OCI-LY7 (cell line): ENCODE measurements around the gene TMEM270. TPM values are rescaled to one million over a fixed set of nuclear protein-coding genes. Genes with fewer than 3 reads are reported as not detected.

ENCODE experiments used
- BruUV-seq: library from RNA; stranded (reverse); fragments of 400-500 nt; replicated peaks from 2 replicates; lab custom pipeline; 2021; lab: Mats Ljungman, UMichigan
- CTCF ChIA-PET: fragments of 300-600 bp; sonication (Branson Sonifier 250); formaldehyde crosslinking; loops from one replicate; lab custom pipeline; 2022; ENCODE audit warnings: antibody characterized with exemption; ENCODE audit not compliant: unreplicated experiment; lab: Charles Lee
- POLR2A ChIA-PET: fragments of 300-600 bp; sonication (Branson Sonifier 250); formaldehyde crosslinking; loops from one replicate; lab custom pipeline; 2022; ENCODE audit warnings: antibody characterized with exemption; lab: Charles Lee
- DNase-seq: peaks from one replicate; pipeline ENCODE4 v3.0.0-alpha.2; 2015; ENCODE audit warnings: low spot score
- H2AFZ ChIP-seq: fragments of 200-600 bp; sonication (generic), shearing (Covaris generic); 2 replicates; pipeline ENCODE4 v1.6.1; 2014; ENCODE audit warnings: mild to moderate bottlenecking, antibody characterized with exemption, low read length, moderate library complexity
- H3K27ac ChIP-seq: fragments of 200-600 bp; sonication (generic); 2 replicates; pipeline ENCODE4 v1.5.1; 2014; ENCODE audit warnings: mixed run types, low read depth, mild to moderate bottlenecking, moderate library complexity, low read length, inconsistent platforms; ENCODE audit not compliant: poor library complexity, severe bottlenecking
- H3K36me3 ChIP-seq: fragments of 200-600 bp; sonication (generic); 2 replicates; pipeline ENCODE4 v1.6.1; 2014; ENCODE audit warnings: mild to moderate bottlenecking, antibody characterized with exemption, low read length, moderate library complexity, mixed read lengths; ENCODE audit not compliant: insufficient read depth
- H3K4me1 ChIP-seq: fragments of 200-600 bp; sonication (generic); 2 replicates; pipeline ENCODE4 v1.5.1; 2014; ENCODE audit warnings: mild to moderate bottlenecking, low read length; ENCODE audit not compliant: insufficient read depth, poor library complexity, severe bottlenecking
- H3K4me2 ChIP-seq: fragments of 200-600 bp; sonication (generic); 2 replicates; pipeline ENCODE4 v1.6.1; 2014; ENCODE audit warnings: mild to moderate bottlenecking, low read length
- H3K4me3 ChIP-seq: fragments of 200-600 bp; sonication (generic); 2 replicates; pipeline ENCODE4 v1.5.1; 2014; ENCODE audit warnings: mild to moderate bottlenecking, low read depth, low read length; ENCODE audit not compliant: poor library complexity, severe bottlenecking
- H3K79me2 ChIP-seq: fragments of 200-600 bp; sonication (generic); 2 replicates; pipeline ENCODE4 v1.6.1; 2016; ENCODE audit warnings: low read depth, mild to moderate bottlenecking, low read length, moderate library complexity, mixed read lengths; ENCODE audit not compliant: insufficient read depth
- H3K9me2 ChIP-seq: fragments of 200-600 bp; sonication (generic); 2 replicates; pipeline ENCODE4 v1.6.1; 2016; ENCODE audit warnings: mild to moderate bottlenecking, low read length, mixed read lengths; ENCODE audit not compliant: insufficient read depth
- H3K9me3 ChIP-seq: fragments of 200-600 bp; sonication (generic); 2 replicates; pipeline ENCODE4 v1.6.1; 2014; ENCODE audit warnings: mild to moderate bottlenecking, mixed run types, low read length, mixed read lengths
- H4K20me1 ChIP-seq: fragments of 200-600 bp; sonication (generic); 2 replicates; pipeline ENCODE4 v1.6.1; 2014; ENCODE audit warnings: mild to moderate bottlenecking, antibody characterized with exemption, low read length, moderate library complexity, mixed read lengths; ENCODE audit not compliant: insufficient read depth
- EZH2phosphoT487 ChIP-seq: fragments of 200-600 bp; sonication (generic); IDR thresholded peaks from 2 replicates; pipeline ENCODE4 v1.6.1; 2018; ENCODE audit warnings: low read depth, borderline replicate concordance, mild to moderate bottlenecking, mixed run types, antibody characterized with exemption, low read length, moderate library complexity, mixed read lengths
- intact Hi-C: fragments of 100-400 bp; cut with micrococcal nuclease; formaldehyde crosslinking; loops from one replicate; pipeline ENCODE4 v1.10.0; 2022; ENCODE audit not compliant: unreplicated experiment
- total RNA-seq, 2 experiments: library from RNA; depleted of rRNA in 1 of 2; stranded (reverse); fragments of >200 nt in 1 of 2; shearing (Covaris generic) in 1 of 2; gene quantifications; 2 replicates each; pipeline ENCODE4 v1.2.3, GENCODE V29; 2014 to 2022
- TF ChIP-seq, protein P1 (sequence below): fragments of 200-600 bp; sonication (generic); conservative IDR thresholded peaks from 2 replicates; pipeline ENCODE4 v1.5.1; 2014; ENCODE audit warnings: mild to moderate bottlenecking, antibody characterized with exemption, low read length, moderate library complexity, mixed read lengths

TMEM270 gene
- total RNA-seq, 2 experiments from 2014 or later = not detected

DNA sequence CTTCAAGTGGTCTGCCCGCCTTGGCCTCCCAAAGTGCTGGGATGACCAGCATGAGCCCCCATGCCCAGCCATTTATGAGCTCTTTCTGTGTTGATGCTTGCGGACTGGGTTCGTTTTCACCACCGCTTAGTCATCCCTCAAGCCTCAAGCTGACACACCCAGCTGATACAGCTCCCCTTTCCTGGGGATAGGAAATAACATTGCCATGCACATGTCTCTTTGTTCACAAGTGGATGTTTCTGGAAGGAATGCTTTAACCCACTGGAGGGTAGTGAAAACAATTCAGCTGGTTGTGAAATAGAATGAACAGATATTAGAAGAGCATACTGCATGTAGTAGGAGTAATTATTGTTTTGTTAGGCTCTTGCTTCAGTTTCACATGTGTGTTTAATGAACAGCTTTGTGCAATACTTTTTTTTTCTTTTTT lies 10.2 kb upstream of the TMEM270 start:
- no peaks in the 10 kb centered on the region for H3K9me2 ChIP-seq
- H3K9me3 ChIP-seq = 0 out of 2 replicates have a peak, but pooled peaks cover 4% of the 10 kb centered on the region
- H3K4me1 ChIP-seq = no peaks in the 10 kb centered on the region
- TF ChIP-seq, protein P1, sequence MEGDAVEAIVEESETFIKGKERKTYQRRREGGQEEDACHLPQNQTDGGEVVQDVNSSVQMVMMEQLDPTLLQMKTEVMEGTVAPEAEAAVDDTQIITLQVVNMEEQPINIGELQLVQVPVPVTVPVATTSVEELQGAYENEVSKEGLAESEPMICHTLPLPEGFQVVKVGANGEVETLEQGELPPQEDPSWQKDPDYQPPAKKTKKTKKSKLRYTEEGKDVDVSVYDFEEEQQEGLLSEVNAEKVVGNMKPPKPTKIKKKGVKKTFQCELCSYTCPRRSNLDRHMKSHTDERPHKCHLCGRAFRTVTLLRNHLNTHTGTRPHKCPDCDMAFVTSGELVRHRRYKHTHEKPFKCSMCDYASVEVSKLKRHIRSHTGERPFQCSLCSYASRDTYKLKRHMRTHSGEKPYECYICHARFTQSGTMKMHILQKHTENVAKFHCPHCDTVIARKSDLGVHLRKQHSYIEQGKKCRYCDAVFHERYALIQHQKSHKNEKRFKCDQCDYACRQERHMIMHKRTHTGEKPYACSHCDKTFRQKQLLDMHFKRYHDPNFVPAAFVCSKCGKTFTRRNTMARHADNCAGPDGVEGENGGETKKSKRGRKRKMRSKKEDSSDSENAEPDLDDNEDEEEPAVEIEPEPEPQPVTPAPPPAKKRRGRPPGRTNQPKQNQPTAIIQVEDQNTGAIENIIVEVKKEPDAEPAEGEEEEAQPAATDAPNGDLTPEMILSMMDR = no peak
- TF ChIP-seq EZH2phosphoT487 = no peak
- no peak overlapping the region for H3K4me3 ChIP-seq
- intact Hi-C loops = no loop called here
- no peak overlapping the region for H3K27ac ChIP-seq
- no peaks in the 10 kb centered on the region for H3K79me2 ChIP-seq
- ChIA-PET CTCF (no interaction called here), POLR2A (no interaction called here)
- DNase-seq = no peak
- H3K4me2 ChIP-seq = no peak overlapping the region
- BruUV-seq = no TSS peak
- H3K36me3 ChIP-seq = no peaks in the 10 kb centered on the region
- H2AFZ ChIP-seq = no peak overlapping the region
- no peaks in the 10 kb centered on the region for H4K20me1 ChIP-seq

DNA sequence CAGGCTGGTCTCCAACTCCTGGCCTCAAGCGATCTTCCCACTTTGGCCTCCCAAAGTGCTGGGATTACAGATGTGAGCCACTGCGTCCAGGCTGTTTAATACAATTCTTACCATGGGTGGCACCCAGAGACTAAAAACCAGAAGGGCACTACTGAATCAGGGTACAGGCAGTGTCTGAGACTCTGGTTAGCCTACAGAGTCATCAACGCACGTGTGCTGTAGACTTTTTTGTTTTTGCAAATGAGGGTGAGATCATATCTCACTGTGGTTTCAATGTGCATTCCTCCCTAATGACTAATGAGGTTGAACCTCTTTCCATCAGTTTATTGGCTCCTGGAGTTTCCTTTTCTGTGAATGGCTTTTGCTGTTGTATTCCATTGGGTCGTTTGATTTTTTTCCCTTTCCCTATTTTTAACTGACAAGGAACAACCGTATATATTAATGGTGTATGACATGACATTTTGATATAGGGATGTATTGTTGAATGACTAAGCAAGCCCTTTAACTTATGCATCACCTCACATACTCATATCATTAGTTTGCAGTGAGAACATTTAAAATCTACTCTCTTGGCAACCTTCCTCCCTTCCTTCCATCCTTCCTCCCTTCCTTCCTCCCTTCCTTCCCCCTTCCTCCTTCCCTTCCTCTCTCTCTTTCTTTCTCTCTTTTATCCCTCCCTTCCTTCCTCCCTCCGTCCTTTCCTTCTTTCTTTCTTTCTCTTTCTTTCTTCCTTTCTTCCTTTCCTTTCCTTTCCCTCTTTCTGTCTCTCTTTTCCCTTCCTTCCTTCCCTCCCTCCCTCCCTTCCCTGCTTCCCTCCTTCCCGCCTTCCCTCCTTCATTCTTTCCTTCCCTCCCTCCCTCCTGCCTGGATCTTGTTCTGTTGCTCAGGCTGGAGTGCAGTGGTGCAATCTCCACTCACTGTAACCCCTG lies 9.3 kb upstream of the TMEM270 start:
- intact Hi-C loops = no loop called here
- Histone ChIP-seq H3K4me3 (no peak overlapping the region), H3K36me3 (no peaks in the 10 kb centered on the region), H4K20me1 (no peaks in the 10 kb centered on the region), H3K9me3 (0 out of 2 replicates have a peak, but pooled peaks cover 4% of the 10 kb centered on the region), H3K79me2 (no peaks in the 10 kb centered on the region), H3K4me1 (no peaks in the 10 kb centered on the region), H3K4me2 (no peak overlapping the region), H2AFZ (no peak overlapping the region), H3K9me2 (no peaks in the 10 kb centered on the region), H3K27ac (no peak overlapping the region)
- BruUV-seq = no TSS peak
- CTCF ChIA-PET = no interaction called here
- TF ChIP-seq, protein P1 = no peak
- DNase-seq = no peak
- POLR2A ChIA-PET = no interaction called here

DNA sequence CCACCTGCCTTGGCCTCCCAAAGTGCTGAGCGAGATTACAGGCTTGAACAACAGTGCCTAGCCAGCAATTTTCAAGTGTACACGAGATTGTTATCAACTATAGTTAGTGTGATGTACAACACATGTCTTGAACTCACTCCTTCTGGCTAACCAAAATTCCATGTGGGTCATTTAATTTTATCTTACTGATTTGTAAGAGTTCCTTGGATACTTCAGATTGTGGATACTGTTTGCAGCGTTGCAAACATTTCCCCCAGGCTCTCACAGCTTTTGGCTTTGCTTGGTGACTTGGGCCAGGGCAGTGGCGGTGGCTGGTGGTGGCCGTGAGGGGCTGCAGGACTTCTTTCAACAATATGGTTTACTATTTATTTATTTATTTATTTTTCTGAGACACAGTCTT lies 8.5 kb upstream of the TMEM270 start:
- H3K4me2 ChIP-seq = no peak overlapping the region
- no peaks in the 10 kb centered on the region for H3K79me2 ChIP-seq
- no TSS peak for BruUV-seq
- intact Hi-C loops = no loop called here
- 0 out of 2 replicates have a peak, but pooled peaks cover 4% of the 10 kb centered on the region for H3K9me3 ChIP-seq
- no peaks in the 10 kb centered on the region for H3K9me2 ChIP-seq
- TF ChIP-seq, protein P1 = no peak
- TF ChIP-seq EZH2phosphoT487 = no peak
- H4K20me1 ChIP-seq = no peaks in the 10 kb centered on the region
- H3K4me1 ChIP-seq = no peaks in the 10 kb centered on the region
- H3K4me3 ChIP-seq = no peak overlapping the region
- CTCF ChIA-PET = no interaction called here
- no peak for DNase-seq
- H3K36me3 ChIP-seq = no peaks in the 10 kb centered on the region
- no peak overlapping the region for H2AFZ ChIP-seq
- POLR2A ChIA-PET = no interaction called here
- no peak overlapping the region for H3K27ac ChIP-seq
